ENCODE data around the gene PRKCA.

GRCh38 chr17:66706851-66707450, 404.5 kb downstream of the PRKCA start:
- TF ChIP-seq YY1 (IDR thresholded peaks at IDR 0.05; ENCODE audit: insufficient read depth, insufficient read length) (no peak), ZNF274 (IDR thresholded peaks at IDR 0.05; ENCODE audit: low read depth, low read length) (no peak), SUZ12 (IDR thresholded peaks at IDR 0.05; ENCODE audit: extremely low read depth, insufficient read depth, insufficient read length) (no peak)

Data from NT2/D1 (cell line).